Body of pancreas (tissue), 4 donors: ENCODE measurements around the gene TIMM13.
"Not testable (repeated sequence)": the region's sequence is repeated elsewhere in the genome, so short reads cannot be mapped to it uniquely, and the experiment has no call there.

Source experiments
- POLR2A ChIP-seq, 3 donors: fragments of 450-650 bp; IDR thresholded peaks; one replicate each; pipeline ENCODE4 v1.6.1; 2016; ENCODE audit warnings: antibody characterized with exemption in 3 of 3, mild to moderate bottlenecking in 2 of 3
- TF ChIP-seq, protein P1 (sequence below), 7 experiments: fragments of 450-650 bp in 4 of 7; fragments of 200-600 bp in 3 of 7; sonication (generic) in 3 of 7; IDR thresholded peaks; one replicate each; pipeline ENCODE4 v1.5.1; 2016 to 2019; ENCODE audit warnings: antibody characterized with exemption in 7 of 7

DNA sequence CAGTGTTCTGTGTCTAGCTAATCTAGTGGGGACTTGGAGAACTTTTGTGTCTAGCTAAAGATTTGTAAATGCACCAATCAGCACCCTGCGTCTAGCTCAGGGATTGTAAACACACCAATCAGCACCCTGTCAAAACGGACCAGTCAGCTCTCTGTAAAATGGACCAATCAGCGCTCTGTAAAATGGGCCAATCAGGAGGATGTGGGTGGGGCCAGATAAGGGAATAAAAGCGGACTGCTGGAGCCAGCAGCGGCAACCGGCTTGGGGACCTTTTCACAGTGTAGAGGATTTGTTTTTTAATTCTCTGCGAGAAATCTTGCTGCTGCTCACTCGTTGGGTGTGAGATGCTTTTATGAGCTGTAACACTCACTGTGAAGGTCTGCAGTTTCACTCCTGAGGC, 34.5 kb downstream of the TIMM13 start:
- TF ChIP-seq, protein P1, sequence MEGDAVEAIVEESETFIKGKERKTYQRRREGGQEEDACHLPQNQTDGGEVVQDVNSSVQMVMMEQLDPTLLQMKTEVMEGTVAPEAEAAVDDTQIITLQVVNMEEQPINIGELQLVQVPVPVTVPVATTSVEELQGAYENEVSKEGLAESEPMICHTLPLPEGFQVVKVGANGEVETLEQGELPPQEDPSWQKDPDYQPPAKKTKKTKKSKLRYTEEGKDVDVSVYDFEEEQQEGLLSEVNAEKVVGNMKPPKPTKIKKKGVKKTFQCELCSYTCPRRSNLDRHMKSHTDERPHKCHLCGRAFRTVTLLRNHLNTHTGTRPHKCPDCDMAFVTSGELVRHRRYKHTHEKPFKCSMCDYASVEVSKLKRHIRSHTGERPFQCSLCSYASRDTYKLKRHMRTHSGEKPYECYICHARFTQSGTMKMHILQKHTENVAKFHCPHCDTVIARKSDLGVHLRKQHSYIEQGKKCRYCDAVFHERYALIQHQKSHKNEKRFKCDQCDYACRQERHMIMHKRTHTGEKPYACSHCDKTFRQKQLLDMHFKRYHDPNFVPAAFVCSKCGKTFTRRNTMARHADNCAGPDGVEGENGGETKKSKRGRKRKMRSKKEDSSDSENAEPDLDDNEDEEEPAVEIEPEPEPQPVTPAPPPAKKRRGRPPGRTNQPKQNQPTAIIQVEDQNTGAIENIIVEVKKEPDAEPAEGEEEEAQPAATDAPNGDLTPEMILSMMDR (IDR thresholded peaks at IDR 0.05) = not testable (repeated sequence)
- peak in 1 of 3 donors; percentile 13 for TF ChIP-seq POLR2A (IDR thresholded peaks at IDR 0.05)
